Erythroblast (primary cell): ENCODE measurements around the gene ADGRV1.

Source experiments
- GATA1 ChIP-seq: IDR thresholded peaks from 2 replicates; pipeline ENCODE4 v1.6.1; 2011; ENCODE audit warnings: low read depth, mild to moderate bottlenecking, control low read depth, low read length, moderate library complexity
- POLR2A ChIP-seq: IDR thresholded peaks from 2 replicates; pipeline ENCODE4 v1.6.1; 2011; ENCODE audit warnings: mild to moderate bottlenecking, low read length

DNA sequence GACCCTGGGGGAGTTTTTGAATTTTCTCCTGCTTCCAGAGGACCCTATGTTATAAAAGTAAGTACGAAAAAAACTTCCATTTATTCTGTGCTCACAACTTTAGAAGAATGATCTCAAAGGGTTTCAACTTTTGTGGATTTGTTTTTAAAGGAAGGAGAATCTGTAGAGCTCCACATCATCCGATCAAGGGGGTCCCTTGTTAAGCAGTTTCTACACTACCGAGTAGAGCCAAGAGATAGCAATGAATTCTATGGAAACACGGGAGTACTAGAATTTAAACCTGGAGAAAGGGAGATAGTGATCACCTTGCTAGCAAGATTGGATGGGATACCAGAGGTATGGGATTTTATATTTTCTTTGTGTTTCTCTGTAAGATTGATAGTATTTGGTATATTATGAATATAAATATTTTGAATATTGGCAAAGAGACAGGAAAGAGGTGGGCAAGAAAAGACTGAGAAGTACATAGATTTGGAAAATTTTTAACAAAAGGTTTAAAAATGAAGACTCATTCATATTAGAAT, 84.2 kb downstream of the ADGRV1 start:
- TF ChIP-seq POLR2A: no peak
- TF ChIP-seq GATA1: no peak
